Stimulated activated naive CD4-positive, alpha-beta T cell treated with Interleukin-2 at 50 U/mL for 16 hours (primary cell): Measurements from ENCODE around the gene CRYGA.

ENCODE experiments used
- DNase-seq: peaks from one replicate; lab custom pipeline; 2025; lab: John Stamatoyannopoulos, UW

Gene CRYGA

GRCh38 chr2:208163489-208163888 is at the start of gene CRYGA:
Gene CRYGA, minus strand, starts transcription at chr2:208163589. Its CDS starts 33 bp downstream, at chr2:208163556.
- DNase-seq = no peak

- DNase-seq = no peak
Measured at GRCh38 chr2:208210688-208211451, 47.5 kb upstream of the CRYGA start.

GRCh38 chr2:208208335-208209085 is 45.1 kb upstream of the CRYGA start:
- DNase-seq = no peak

GRCh38 chr2:208207769-208208168 is 44.4 kb upstream of the CRYGA start:
- no peak for DNase-seq

- no peak for DNase-seq
Measured at GRCh38 chr2:208204166-208204565, 40.8 kb upstream of the CRYGA start.

GRCh38 chr2:208195531-208195930 is 32.1 kb upstream of the CRYGA start:
- no peak for DNase-seq

GRCh38 chr2:208192611-208193236 is 29.3 kb upstream of the CRYGA start:
- DNase-seq = no peak

GRCh38 chr2:208189810-208190503 is 26.6 kb upstream of the CRYGA start, which contains the start of gene C2orf80:
Gene C2orf80, minus strand, starts transcription at chr2:208190030. Its CDS starts 3,044 bp downstream, at chr2:208186986.
- no peak for DNase-seq

GRCh38 chr2:208189069-208189809 is 25.9 kb upstream of the CRYGA start:
- DNase-seq = no peak

GRCh38 chr2:208186893-208187292 is 23.5 kb upstream of the CRYGA start:
- DNase-seq = no peak

GRCh38 chr2:208186465-208186864 is 23.1 kb upstream of the CRYGA start:
- no peak for DNase-seq

- no peak for DNase-seq
Measured at GRCh38 chr2:208183972-208184705, 20.8 kb upstream of the CRYGA start.

- DNase-seq = no peak
Measured at GRCh38 chr2:208183526-208183925, 20.1 kb upstream of the CRYGA start.

GRCh38 chr2:208182835-208183234 is 19.4 kb upstream of the CRYGA start:
- no peak for DNase-seq

GRCh38 chr2:208179028-208179609 is 15.7 kb upstream of the CRYGA start:
- no peak for DNase-seq

- no peak for DNase-seq
Measured at GRCh38 chr2:208175840-208176153, 12.4 kb upstream of the CRYGA start.

- peak; percentile 24 for DNase-seq
Measured at GRCh38 chr2:208175069-208175839, 11.9 kb upstream of the CRYGA start.

GRCh38 chr2:208174144-208174543 is 10.8 kb upstream of the CRYGA start:
- DNase-seq = no peak

- DNase-seq = no peak
Measured at GRCh38 chr2:208172125-208172524, 8.7 kb upstream of the CRYGA start.
